Neural progenitor cell (in vitro differentiated cells): ENCODE measurements around the gene TSPAN19.

ENCODE experiments used
- CTCF ChIP-seq: fragments of 200-600 bp; sonication (generic); IDR thresholded peaks from 2 replicates; pipeline ENCODE4 v1.5.1; 2017; ENCODE audit warnings: antibody characterized with exemption, mild to moderate bottlenecking
- EZH2 ChIP-seq: fragments of 200-600 bp; sonication (generic); IDR thresholded peaks from 2 replicates; pipeline ENCODE4 v1.6.1; 2017; ENCODE audit warnings: antibody characterized with exemption, mild to moderate bottlenecking, moderate library complexity

GRCh38 chr12:84986586-84986985 lies 49.5 kb downstream of the TSPAN19 start:
- TF ChIP-seq CTCF (no peak), EZH2 (no peak)
